HEK293 (cell line): ENCODE measurements around the gene RSPH3.

Source experiments
- CTCF ChIA-PET: fragments of 350-600 bp; formaldehyde crosslinking; extraction: SDS; loops from one replicate; lab custom pipeline; 2021; ENCODE audit warnings: antibody characterized with exemption; lab: Yijun Ruan, JAX
- POLR2A ChIA-PET: fragments of 300-600 bp; formaldehyde crosslinking; extraction: SDS; loops from one replicate; lab custom pipeline; 2020; ENCODE audit warnings: antibody characterized with exemption, inconsistent platforms; lab: Yijun Ruan, JAX
- H3K27ac ChIP-seq: fragments of 200-500 bp; sonication (Bioruptor generic); 2 replicates; pipeline ENCODE4 v1.5.1; 2014; ENCODE audit warnings: low read depth, low read length, control low read depth, inconsistent platforms; ENCODE audit errors: extremely low read depth
- H3K36me3 ChIP-seq, 2 experiments: fragments of 200-500 bp in 1 of 2; sonication (Bioruptor generic) in 1 of 2; 1 replicate in 1 of 2; 2 replicates in 1 of 2; pipeline ENCODE4 v1.5.1; 2014 to 2017; ENCODE audit warnings: inconsistent platforms in 2 of 2, low read length in 2 of 2; ENCODE audit not compliant: control insufficient read depth in 2 of 2, insufficient read depth in 1 of 2
- H3K4me1 ChIP-seq: fragments of 200-500 bp; sonication (Bioruptor generic); 2 replicates; pipeline ENCODE4 v1.5.1; 2014; ENCODE audit warnings: mild to moderate bottlenecking, low read length, inconsistent platforms; ENCODE audit not compliant: control insufficient read depth, insufficient read depth
- H3K4me3 ChIP-seq: 2 replicates; pipeline ENCODE4 v1.5.1; 2011; ENCODE audit warnings: low read depth, mild to moderate bottlenecking, control low read depth, low read length, moderate library complexity
- H3K9me3 ChIP-seq: fragments of 200-500 bp; sonication (Bioruptor generic); 2 replicates; pipeline ENCODE4 v1.5.1; 2014; ENCODE audit warnings: low read depth, low read length, inconsistent platforms; ENCODE audit not compliant: control insufficient read depth, insufficient read depth
- GLI4 ChIP-seq: fragments of 450-650 bp; formaldehyde crosslinking; IDR thresholded peaks from 2 replicates; pipeline ENCODE4 v1.5.1; 2016; ENCODE audit warnings: missing biosample characterization, missing genetic modification characterization
- KLF16 ChIP-seq: fragments of 450-650 bp; formaldehyde crosslinking; IDR thresholded peaks from 2 replicates; pipeline ENCODE4 v1.5.1; 2017; ENCODE audit warnings: missing biosample characterization, missing genetic modification characterization
- RBAK ChIP-seq: fragments of 450-650 bp; formaldehyde crosslinking; IDR thresholded peaks from 2 replicates; pipeline ENCODE4 v1.5.1; 2016; ENCODE audit warnings: missing biosample characterization, missing genetic modification characterization
- SCRT1 ChIP-seq: fragments of 450-650 bp; formaldehyde crosslinking; IDR thresholded peaks from 2 replicates; pipeline ENCODE4 v1.5.1; 2016; ENCODE audit warnings: missing biosample characterization, missing genetic modification characterization, borderline replicate concordance
- ZBTB6 ChIP-seq: fragments of 450-650 bp; formaldehyde crosslinking; IDR thresholded peaks from 2 replicates; pipeline ENCODE4 v1.5.1; 2017; ENCODE audit warnings: missing biosample characterization, missing genetic modification characterization
- ZBTB7A ChIP-seq: fragments of 450-650 bp; formaldehyde crosslinking; IDR thresholded peaks from 2 replicates; pipeline ENCODE4 v1.5.1; 2016; ENCODE audit warnings: low read depth, missing biosample characterization, missing genetic modification characterization
- ZNF112 ChIP-seq: fragments of 450-650 bp; formaldehyde crosslinking; IDR thresholded peaks from 2 replicates; pipeline ENCODE4 v1.5.0; 2017; ENCODE audit warnings: missing biosample characterization, missing genetic modification characterization
- ZNF114 ChIP-seq: fragments of 450-650 bp; formaldehyde crosslinking; IDR thresholded peaks from 2 replicates; pipeline ENCODE4 v1.5.0; 2017; ENCODE audit warnings: missing biosample characterization, missing genetic modification characterization
- ZNF146 ChIP-seq: fragments of 450-650 bp; formaldehyde crosslinking; IDR thresholded peaks from 2 replicates; pipeline ENCODE4 v1.5.1; 2016; ENCODE audit warnings: missing biosample characterization, missing genetic modification characterization
- ZNF223 ChIP-seq: fragments of 450-650 bp; formaldehyde crosslinking; IDR thresholded peaks from 2 replicates; pipeline ENCODE4 v1.5.1; 2016; ENCODE audit warnings: missing biosample characterization, missing genetic modification characterization
- ZNF335 ChIP-seq: fragments of 450-650 bp; formaldehyde crosslinking; conservative IDR thresholded peaks from 2 replicates; pipeline ENCODE4 v1.5.1; 2016; ENCODE audit warnings: missing biosample characterization, missing genetic modification characterization
- ZNF394 ChIP-seq: fragments of 450-650 bp; formaldehyde crosslinking; IDR thresholded peaks from 2 replicates; pipeline ENCODE4 v1.5.1; 2016; ENCODE audit warnings: missing biosample characterization, missing genetic modification characterization, mild to moderate bottlenecking, moderate library complexity, borderline replicate concordance
- ZNF513 ChIP-seq: fragments of 450-650 bp; IDR thresholded peaks from 2 replicates; pipeline ENCODE4 v1.5.1; 2018; ENCODE audit warnings: missing biosample characterization, missing genetic modification characterization
- ZNF610 ChIP-seq: fragments of 450-650 bp; formaldehyde crosslinking; IDR thresholded peaks from 2 replicates; pipeline ENCODE4 v1.5.1; 2016; ENCODE audit warnings: missing biosample characterization, missing genetic modification characterization, borderline replicate concordance
- ZNF692 ChIP-seq: fragments of 450-650 bp; formaldehyde crosslinking; IDR thresholded peaks from 2 replicates; pipeline ENCODE4 v1.5.1; 2016; ENCODE audit warnings: missing biosample characterization, missing genetic modification characterization
- TF ChIP-seq, protein P1 (sequence below): fragments of 450-650 bp; formaldehyde crosslinking; IDR thresholded peaks from 2 replicates; pipeline ENCODE4 v1.5.1; 2016; ENCODE audit warnings: missing biosample characterization, missing genetic modification characterization

RSPH3 gene

DNA sequence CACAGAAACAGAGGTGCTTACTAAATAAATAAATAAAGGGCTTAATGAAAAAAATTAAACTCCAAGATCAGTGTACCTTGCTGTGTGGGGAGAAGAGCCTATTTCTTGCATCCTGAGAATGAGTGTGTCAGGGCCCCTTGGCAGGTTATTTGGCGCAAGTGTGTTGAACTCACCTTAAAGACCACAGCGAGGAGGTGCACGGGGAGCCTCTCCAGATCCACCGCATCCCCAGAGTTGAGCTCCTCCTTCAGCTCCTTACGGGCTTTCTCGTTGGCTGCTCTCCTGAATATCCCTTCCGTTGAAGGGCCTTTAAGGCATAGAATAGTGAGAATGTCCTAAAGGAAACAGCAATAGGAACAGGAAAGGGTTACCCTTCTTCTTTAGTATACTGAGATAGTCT lies 41.2 kb upstream of the RSPH3 start:
- Histone ChIP-seq H3K27ac (no peak overlapping the region), H3K9me3 (no peaks in the 10 kb centered on the region), H3K4me3 (no peak overlapping the region), H3K36me3 (no peaks in the 10 kb centered on the region), H3K4me1 (no peaks in the 10 kb centered on the region)
- CTCF ChIA-PET, result interaction anchor here (0.7 to 5.4 kb wide), 23 partner anchors 10 to 201 kb away, joined by 3 to 68 read pairs (median 7); no protein-coding TSS in a partner anchor
- TF ChIP-seq ZNF114, result no peak
- POLR2A ChIA-PET, result no interaction called here

- TF ChIP-seq ZNF394 (tag by site-specific recombination) (no peak), ZBTB6 (tag by site-specific recombination) (no peak), SCRT1 (no peak), KLF16 (no peak), ZNF692 (no peak), RBAK (no peak), GLI4 (tag by site-specific recombination) (no peak), ZBTB7A (tag by site-specific recombination) (no peak), ZNF335 (tag by site-specific recombination) (no peak)
- H3K9me3 ChIP-seq, result no peaks in the 10 kb centered on the region
- no peak overlapping the region for H3K27ac ChIP-seq
- H3K4me3 ChIP-seq, result no peak overlapping the region
- no peaks in the 10 kb centered on the region for H3K36me3 ChIP-seq
- POLR2A ChIA-PET, result no interaction called here
- H3K4me1 ChIP-seq, result no peaks in the 10 kb centered on the region
- CTCF ChIA-PET, result interaction anchor here (0.5 to 2.0 kb wide), 13 partner anchors 16 to 832 kb away, joined by 3 to 24 read pairs (median 3); no protein-coding TSS in a partner anchor
These were observed 39.9 kb upstream of the RSPH3 start for GRCh38 chr6:159039885-159040258.

DNA sequence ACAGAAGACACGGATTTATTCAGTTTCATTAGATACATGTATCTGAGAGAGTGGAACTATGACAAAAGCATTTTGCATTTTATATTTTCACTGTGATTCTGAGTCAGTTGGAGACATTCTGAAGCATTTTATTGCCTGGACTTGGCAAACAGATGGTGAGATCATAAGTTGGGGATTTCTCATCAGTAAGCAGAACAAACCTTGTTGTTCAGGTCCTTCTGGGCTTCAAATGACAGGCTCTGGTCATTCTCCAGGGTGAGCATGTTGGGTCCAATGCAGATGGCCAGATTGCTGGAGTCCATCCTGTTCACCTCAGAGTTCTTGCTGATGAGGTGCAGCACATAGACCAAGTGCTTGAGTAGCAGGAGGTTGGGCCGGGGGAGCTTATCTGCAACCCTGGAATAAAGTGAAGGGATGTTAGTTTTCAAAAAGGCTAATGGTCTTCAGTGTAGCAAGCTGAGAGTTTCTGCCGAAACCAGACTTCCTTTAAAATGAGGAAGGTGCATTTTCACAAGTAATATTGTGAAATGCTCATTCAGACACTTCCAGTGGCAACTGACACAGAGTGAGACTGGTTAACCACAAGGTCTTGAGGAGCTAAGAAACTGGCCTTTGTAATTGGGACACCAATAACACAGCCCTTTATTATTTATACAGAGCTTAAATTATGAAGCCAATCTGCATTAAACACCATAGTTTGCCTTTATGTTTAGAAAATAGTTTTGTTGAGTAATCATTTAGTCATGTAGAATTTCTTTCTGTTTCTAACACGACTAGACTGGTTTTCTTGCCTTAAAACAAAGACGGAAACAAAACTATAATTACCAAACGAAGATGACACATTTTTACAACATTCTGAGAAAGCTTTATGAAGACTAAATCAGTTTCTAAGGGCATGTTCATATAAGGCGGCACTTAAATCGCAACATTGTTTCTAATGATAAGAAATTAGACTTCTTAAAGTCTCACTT lies 39.2 kb upstream of the RSPH3 start:
- H3K4me1 ChIP-seq, result no peaks in the 10 kb centered on the region
- H3K4me3 ChIP-seq, result no peak overlapping the region
- ChIA-PET POLR2A (interaction anchor here (0.6 kb wide), 1 partner anchor 292 kb away, joined by 3 read pairs; no protein-coding TSS in a partner anchor), CTCF (interaction anchor here (0.5 to 2.0 kb wide), 14 partner anchors 9 to 833 kb away, joined by 3 to 24 read pairs (median 3); no protein-coding TSS in a partner anchor)
- H3K9me3 ChIP-seq, result no peaks in the 10 kb centered on the region
- TF ChIP-seq ZNF513 (no peak), ZNF112 (tag by site-specific recombination) (no peak), ZNF146 (tag by site-specific recombination) (no peak), ZNF223 (no peak), ZNF610 (tag by site-specific recombination) (no peak)
- TF ChIP-seq, protein P1, sequence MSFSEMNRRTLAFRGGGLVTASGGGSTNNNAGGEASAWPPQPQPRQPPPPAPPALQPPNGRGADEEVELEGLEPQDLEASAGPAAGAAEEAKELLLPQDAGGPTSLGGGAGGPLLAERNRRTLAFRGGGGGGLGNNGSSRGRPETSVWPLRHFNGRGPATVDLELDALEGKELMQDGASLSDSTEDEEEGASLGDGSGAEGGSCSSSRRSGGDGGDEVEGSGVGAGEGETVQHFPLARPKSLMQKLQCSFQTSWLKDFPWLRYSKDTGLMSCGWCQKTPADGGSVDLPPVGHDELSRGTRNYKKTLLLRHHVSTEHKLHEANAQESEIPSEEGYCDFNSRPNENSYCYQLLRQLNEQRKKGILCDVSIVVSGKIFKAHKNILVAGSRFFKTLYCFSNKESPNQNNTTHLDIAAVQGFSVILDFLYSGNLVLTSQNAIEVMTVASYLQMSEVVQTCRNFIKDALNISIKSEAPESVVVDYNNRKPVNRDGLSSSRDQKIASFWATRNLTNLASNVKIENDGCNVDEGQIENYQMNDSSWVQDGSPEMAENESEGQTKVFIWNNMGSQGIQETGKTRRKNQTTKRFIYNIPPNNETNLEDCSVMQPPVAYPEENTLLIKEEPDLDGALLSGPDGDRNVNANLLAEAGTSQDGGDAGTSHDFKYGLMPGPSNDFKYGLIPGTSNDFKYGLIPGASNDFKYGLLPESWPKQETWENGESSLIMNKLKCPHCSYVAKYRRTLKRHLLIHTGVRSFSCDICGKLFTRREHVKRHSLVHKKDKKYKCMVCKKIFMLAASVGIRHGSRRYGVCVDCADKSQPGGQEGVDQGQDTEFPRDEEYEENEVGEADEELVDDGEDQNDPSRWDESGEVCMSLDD (tag by site-specific recombination), result no peak
- no peak overlapping the region for H3K27ac ChIP-seq
- no peaks in the 10 kb centered on the region for H3K36me3 ChIP-seq
